ENCODE measurements around the gene CNTFR. TPM values are rescaled to one million over a fixed set of nuclear protein-coding genes. Genes with fewer than 3 reads are reported as not detected.
"Not testable (repeated sequence)": the region's sequence is repeated elsewhere in the genome, so short reads cannot be mapped to it uniquely, and the experiment has no call there.

CNTFR gene
- 0.05 TPM in 1 of 2 replicates, not detected in the other for total RNA-seq
- not detected for polyA plus RNA-seq (2012)

- no peak for DNase-seq (ENCODE audit: low read depth)
These were observed at the start of gene CNTFR for GRCh38 chr9:34589636-34590380. Gene CNTFR, minus strand, starts transcription at chr9:34589724. Its CDS starts 20,743 bp downstream, at chr9:34568981.

GRCh38 chr9:34639322-34639721, 49.8 kb upstream of the CNTFR start:
- DNase-seq (ENCODE audit: low read depth) = not testable (repeated sequence)

DNA sequence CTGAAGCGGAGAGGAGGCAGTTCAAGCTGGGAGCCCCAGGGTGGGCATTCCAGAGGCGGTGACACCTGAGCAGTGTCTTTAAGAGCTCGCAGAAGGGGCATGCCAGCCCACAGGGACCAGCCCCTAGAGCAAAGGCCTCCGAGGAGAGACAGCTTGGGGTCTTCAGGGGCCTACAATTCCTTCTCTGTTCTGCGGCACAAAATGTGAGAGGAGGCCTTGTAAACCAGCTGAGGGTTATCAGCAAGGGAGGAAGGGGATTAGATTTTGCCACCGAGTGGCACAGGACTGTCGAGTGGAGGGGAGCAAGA, 48.6 kb upstream of the CNTFR start:
- no peak for DNase-seq (ENCODE audit: low read depth)

DNA sequence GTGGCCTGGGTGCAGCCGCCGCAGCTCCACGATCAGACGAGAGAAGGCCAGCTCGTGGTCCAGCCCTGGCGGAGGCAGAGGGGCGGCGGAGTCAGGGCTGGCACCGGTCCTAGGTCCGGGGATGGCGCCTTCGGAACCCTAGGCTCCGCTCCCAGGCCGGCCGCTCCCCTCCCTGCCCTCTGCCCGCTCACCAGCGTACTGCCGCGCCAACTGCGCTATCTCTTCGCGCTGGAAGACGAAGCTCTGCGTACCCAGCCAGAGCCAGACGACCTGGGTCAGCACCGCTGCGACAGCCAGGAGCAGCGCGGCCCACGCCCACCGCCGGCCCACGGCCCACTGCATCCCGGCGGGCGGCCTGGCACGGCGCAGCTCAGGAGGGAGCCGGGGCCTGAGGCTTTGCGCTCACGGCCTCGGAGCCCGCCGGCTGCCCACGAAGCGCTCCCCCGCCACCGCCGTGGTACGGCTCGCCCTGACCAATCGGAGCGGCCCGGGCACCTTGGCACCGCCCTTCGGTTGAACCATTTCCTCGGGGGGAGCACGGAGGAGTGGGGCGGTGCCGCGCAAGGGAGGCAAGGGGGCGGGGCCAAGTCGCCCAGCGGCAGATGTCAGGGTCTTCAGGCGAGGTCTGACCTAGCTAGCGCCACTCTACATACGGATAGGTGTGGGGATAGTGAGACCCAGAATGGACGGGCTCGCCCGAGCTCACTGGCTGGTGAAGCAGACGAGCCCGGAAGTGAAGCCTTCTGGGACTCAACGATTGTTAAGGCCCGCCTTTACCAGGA, 48.0 kb upstream of the CNTFR start, which contains the start of gene SIGMAR1:
Gene SIGMAR1, minus strand, starts transcription at position 432 of the 782 bp plus-strand sequence. Its CDS starts 90 bp downstream, at position 342.
- DNase-seq (ENCODE audit: low read depth) = peak; percentile 96

- peak; percentile 30 for DNase-seq (ENCODE audit: low read depth)
These were observed 47.3 kb upstream of the CNTFR start for GRCh38 chr9:34636791-34637355.

GRCh38 chr9:34635556-34635955, 46.0 kb upstream of the CNTFR start:
- DNase-seq (ENCODE audit: low read depth) = no peak

DNA sequence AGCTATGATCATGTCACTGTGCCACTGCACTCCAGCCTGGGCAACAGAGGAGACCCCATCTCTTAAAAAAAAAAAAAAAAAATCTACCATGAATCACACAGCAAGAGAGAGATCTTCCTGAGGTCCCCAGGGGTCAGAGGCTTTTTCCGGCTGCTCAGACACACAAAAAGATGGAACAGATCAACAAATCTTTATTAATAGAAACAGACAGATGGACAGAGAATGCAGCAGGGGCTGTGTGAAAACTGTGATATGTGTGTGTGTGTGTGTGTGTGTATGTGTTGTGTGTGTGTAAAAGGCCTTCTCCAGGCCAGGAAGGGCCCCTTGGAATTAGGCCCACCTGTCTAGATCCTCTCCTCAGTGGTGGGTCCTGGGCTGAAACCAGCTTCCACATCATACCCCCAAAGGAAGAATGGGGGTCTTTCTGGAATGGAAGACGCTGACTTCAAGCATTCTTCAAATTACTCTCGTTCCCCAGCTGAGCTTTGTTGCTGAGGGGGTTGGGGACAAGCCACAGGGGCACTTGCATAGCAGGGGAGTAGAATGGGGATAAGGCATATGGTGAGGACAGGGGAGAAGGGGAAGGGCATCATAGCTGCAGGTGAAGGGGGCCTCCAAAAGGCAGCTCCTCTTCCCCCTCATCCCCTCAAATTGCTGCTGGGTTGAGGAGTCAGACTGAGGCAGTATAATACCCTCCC, 45.2 kb upstream of the CNTFR start:
- DNase-seq (ENCODE audit: low read depth) = peak; percentile 68

DNA sequence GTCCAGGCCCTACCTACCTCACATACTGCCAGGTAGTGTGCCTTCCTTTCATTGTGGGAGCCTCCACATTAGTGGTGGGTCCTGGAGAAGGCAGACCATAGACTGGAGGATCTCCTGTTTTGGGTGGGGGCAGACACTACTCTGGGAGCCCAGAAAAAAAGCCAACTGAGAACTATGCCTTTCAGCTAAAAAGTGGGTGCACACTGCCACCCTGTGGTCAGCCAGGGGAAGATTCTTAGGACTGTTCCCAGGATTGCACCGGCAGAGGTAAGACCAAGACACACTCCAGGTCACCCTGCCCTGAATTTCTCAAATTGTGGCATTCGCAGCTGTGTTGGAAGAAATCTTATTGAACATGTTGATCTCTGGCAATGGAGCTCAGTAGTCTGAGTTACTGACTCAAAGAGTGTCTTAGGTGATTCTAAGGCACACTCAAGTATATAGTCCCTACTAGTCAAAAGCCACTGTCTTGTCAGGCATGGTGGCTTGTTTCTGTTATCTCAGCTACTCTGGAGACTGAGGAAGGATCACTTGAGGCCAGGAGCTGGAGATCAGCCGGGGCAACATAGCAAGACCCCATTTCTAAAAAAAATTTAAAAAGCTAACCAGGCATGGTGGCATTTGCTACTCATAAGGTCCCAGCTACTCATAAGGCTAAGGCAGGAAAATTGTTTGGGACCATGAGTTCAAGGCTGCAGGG, 44.5 kb upstream of the CNTFR start:
- peak; percentile 64 for DNase-seq (ENCODE audit: low read depth)

GRCh38 chr9:34633166-34633565, 43.6 kb upstream of the CNTFR start:
- DNase-seq (ENCODE audit: low read depth) = no peak

- no peak for DNase-seq (ENCODE audit: low read depth)
These were observed 41.1 kb upstream of the CNTFR start for GRCh38 chr9:34630402-34631154.

DNA sequence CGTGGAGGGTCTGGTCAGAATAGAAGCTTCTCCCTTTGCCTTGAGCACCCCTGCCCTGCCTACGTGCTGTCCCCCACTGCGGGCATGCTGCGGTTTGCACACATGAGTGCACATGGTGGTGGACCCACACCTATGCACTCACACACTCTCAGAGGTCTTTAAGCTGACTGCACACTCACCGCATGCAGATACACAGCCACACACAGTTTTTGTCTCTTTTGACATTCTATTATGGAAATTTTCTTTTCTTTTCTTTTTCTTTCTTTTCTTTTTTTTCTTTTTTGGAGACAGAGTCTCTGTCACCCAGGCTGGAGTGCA, 39.9 kb upstream of the CNTFR start:
- no peak for DNase-seq (ENCODE audit: low read depth)

GRCh38 chr9:34628656-34629490, 39.3 kb upstream of the CNTFR start, which contains the start of gene ARID3C:
Gene ARID3C, minus strand, starts transcription at chr9:34629066. Its CDS starts 1,052 bp downstream, at chr9:34628014.
- no peak for DNase-seq (ENCODE audit: low read depth)

- no peak for DNase-seq (ENCODE audit: low read depth)
These were observed 38.5 kb upstream of the CNTFR start for GRCh38 chr9:34627716-34628655.

- DNase-seq (ENCODE audit: low read depth) = no peak
These were observed 35.6 kb upstream of the CNTFR start for GRCh38 chr9:34625186-34625486.

GRCh38 chr9:34624475-34625185, 35.1 kb upstream of the CNTFR start:
- no peak for DNase-seq (ENCODE audit: low read depth)

GRCh38 chr9:34623374-34624235, 34.1 kb upstream of the CNTFR start:
- DNase-seq (ENCODE audit: low read depth) = no peak
